RWPE1 (cell line): ENCODE measurements around the gene KCTD1.

Source experiments
- CTCF ChIA-PET: fragments of 350-600 bp; sonication (Branson Sonifier 250); formaldehyde crosslinking; extraction: SDS; loops from one replicate; lab custom pipeline; 2021; lab: Yijun Ruan, JAX
- POLR2A ChIA-PET: fragments of 400-600 bp; formaldehyde crosslinking; extraction: SDS; loops from one replicate; lab custom pipeline; 2020; ENCODE audit warnings: antibody characterized with exemption; ENCODE audit not compliant: low non-redundant PET; lab: Yijun Ruan, JAX
- DNase-seq: peaks from one replicate; pipeline ENCODE4 v3.0.0; 2012; ENCODE audit warnings: low spot score
- H3K27ac ChIP-seq: fragments of 450-650 bp; 2 replicates; pipeline ENCODE4 v1.5.1; 2017
- CTCF ChIP-seq: fragments of 450-650 bp; conservative IDR thresholded peaks from 2 replicates; pipeline ENCODE4 v1.5.1; 2017; ENCODE audit warnings: low read depth, mild to moderate bottlenecking

The KCTD1 gene

GRCh38 chr18:26406324-26406723 is 142.0 kb downstream of the KCTD1 start:
- ChIA-PET CTCF (interaction anchor here (0.9 to 2.1 kb wide), 3 partner anchors 22 to 215 kb away, joined by 3 to 6 read pairs (median 5); partner anchors contain the start of gene KCTD1), POLR2A (no interaction called here)
- DNase-seq: no peak
- H3K27ac ChIP-seq: no peak overlapping the region
- TF ChIP-seq CTCF: no peak

DNA sequence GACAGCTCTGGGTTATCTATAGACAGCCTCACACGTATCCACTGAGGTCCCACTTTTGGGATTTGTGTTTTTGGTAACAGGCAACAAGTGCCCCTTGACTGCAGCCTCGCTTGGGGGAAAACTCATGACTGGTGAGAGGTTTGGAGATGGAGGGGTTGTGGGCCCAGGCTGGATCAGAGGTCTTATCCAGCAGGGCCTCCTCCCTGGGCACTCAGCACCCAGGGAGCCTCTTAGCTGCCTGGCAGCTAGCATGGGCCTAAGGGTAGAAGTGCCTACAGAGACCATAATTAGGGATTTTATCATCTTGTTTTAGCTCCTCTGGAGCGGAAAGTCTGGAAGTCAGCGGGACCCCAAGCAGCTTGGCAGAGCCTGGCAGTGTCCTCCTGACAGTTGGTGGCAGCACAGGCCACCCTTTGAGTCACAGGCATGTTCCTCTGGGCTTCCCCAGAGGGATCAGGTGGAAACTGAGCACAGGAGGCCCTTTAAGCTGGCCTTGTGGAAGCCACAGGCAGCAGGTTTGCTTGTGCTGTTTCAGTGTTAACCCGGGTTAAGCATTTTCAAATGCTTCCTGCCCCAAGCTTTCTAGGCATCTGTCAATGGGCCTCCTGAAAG is 143.1 kb downstream of the KCTD1 start:
- DNase-seq: peak; percentile 32
- TF ChIP-seq CTCF: peak; percentile 49
- POLR2A ChIA-PET: no interaction called here
- no peak overlapping the region for H3K27ac ChIP-seq
- CTCF ChIA-PET: interaction anchor here (0.7 to 2.1 kb wide), 5 partner anchors 21 to 276 kb away, joined by 3 to 6 read pairs (median 3); partner anchors contain the start of gene KCTD1
